NCI-H2196 treated with DMSO at 0.1 percent for 48 hours (cell line): Measurements from ENCODE around the gene ZNF774.
"Not testable (repeated sequence)": the region's sequence is repeated elsewhere in the genome, so short reads cannot be mapped to it uniquely, and the experiment has no call there.

Experiments used
- DNase-seq: peaks from one replicate; lab custom pipeline; 2025; ENCODE audit not compliant: unreplicated experiment; lab: John Stamatoyannopoulos, UW

The ZNF774 gene

GRCh38 chr15:90352107-90352893, at the start of gene ZNF774:
Gene ZNF774, plus strand, starts transcription at chr15:90352284. Its CDS starts 2,377 bp downstream, at chr15:90354661.
- peak; percentile 62 for DNase-seq

- not testable (repeated sequence) for DNase-seq
These were observed 46.7 kb upstream of the ZNF774 start for GRCh38 chr15:90305355-90305754.

- DNase-seq: no peak
These were observed 46.2 kb upstream of the ZNF774 start for GRCh38 chr15:90305932-90306331.

GRCh38 chr15:90306560-90306959, 45.5 kb upstream of the ZNF774 start:
- DNase-seq: no peak

GRCh38 chr15:90307661-90308060, 44.4 kb upstream of the ZNF774 start:
- no peak for DNase-seq

GRCh38 chr15:90309020-90309419, 43.1 kb upstream of the ZNF774 start:
- DNase-seq: no peak

- no peak for DNase-seq
These were observed 36.7 kb upstream of the ZNF774 start for GRCh38 chr15:90315278-90315982.

GRCh38 chr15:90316139-90316538, 35.9 kb upstream of the ZNF774 start:
- no peak for DNase-seq

- DNase-seq: no peak
These were observed 33.5 kb upstream of the ZNF774 start for GRCh38 chr15:90318591-90318990.

- DNase-seq: peak; percentile 85
These were observed 31.8 kb upstream of the ZNF774 start for GRCh38 chr15:90320062-90320884.

GRCh38 chr15:90320885-90321278, 31.2 kb upstream of the ZNF774 start:
- no peak for DNase-seq

GRCh38 chr15:90322538-90322937, 29.5 kb upstream of the ZNF774 start:
- DNase-seq: no peak

- DNase-seq: no peak
These were observed 26.4 kb upstream of the ZNF774 start for GRCh38 chr15:90325726-90326125.

- no peak for DNase-seq
These were observed 25.6 kb upstream of the ZNF774 start for GRCh38 chr15:90326441-90326840.

- no peak for DNase-seq
These were observed 24.8 kb upstream of the ZNF774 start for GRCh38 chr15:90327311-90327710.

GRCh38 chr15:90334304-90334731, 17.8 kb upstream of the ZNF774 start:
- DNase-seq: no peak

GRCh38 chr15:90336705-90337141, 15.4 kb upstream of the ZNF774 start:
- DNase-seq: no peak

GRCh38 chr15:90337256-90337655, 14.8 kb upstream of the ZNF774 start:
- DNase-seq: no peak

- DNase-seq: no peak
These were observed 13.6 kb upstream of the ZNF774 start for GRCh38 chr15:90338532-90338931.

- DNase-seq: no peak
These were observed 11.7 kb upstream of the ZNF774 start for GRCh38 chr15:90340345-90340744.

- DNase-seq: no peak
These were observed 8.7 kb upstream of the ZNF774 start for GRCh38 chr15:90343302-90343790.
